Measurements from ENCODE around the gene PLA2G12A.

DNA sequence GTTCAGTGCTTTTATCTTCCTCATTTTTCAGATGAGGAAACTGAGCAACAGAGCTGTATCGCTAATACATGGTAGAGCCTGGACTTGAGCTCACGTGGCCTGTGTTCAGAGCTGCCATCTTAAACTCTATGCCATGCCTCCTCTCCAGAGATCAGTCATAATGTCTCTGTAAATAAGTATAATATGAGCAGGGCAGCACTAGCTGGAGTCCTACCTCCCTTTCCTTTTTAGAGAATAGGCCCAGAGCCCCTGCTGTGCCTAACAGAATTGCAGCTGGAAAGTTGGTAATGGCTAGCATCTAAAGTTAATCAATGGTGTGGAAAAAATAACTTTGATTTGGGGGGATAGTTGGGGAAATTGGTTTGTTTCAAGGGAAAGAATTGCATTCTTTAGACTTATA, 47.0 kb downstream of the PLA2G12A start:
- no peak for TF ChIP-seq EZH2 (IDR thresholded peaks at IDR 0.05; ENCODE audit: low read depth)
- TF ChIP-seq, protein P1, sequence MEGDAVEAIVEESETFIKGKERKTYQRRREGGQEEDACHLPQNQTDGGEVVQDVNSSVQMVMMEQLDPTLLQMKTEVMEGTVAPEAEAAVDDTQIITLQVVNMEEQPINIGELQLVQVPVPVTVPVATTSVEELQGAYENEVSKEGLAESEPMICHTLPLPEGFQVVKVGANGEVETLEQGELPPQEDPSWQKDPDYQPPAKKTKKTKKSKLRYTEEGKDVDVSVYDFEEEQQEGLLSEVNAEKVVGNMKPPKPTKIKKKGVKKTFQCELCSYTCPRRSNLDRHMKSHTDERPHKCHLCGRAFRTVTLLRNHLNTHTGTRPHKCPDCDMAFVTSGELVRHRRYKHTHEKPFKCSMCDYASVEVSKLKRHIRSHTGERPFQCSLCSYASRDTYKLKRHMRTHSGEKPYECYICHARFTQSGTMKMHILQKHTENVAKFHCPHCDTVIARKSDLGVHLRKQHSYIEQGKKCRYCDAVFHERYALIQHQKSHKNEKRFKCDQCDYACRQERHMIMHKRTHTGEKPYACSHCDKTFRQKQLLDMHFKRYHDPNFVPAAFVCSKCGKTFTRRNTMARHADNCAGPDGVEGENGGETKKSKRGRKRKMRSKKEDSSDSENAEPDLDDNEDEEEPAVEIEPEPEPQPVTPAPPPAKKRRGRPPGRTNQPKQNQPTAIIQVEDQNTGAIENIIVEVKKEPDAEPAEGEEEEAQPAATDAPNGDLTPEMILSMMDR (conservative IDR thresholded peaks at IDR 0.05) = no peak
